HepG2 (cell line): ENCODE results near the gene SMIM22. TPM values are rescaled to one million over a fixed set of nuclear protein-coding genes. Genes with fewer than 3 reads are reported as not detected.

Source experiments
- ATAC-seq: fragments of 200-7000 bp; cut with Tn5 transposase; 3 replicates; pipeline ENCODE4 v1.9.1; 2020; ENCODE audit warnings: mild to moderate bottlenecking, moderate library complexity
- BruUV-seq: library from RNA; stranded (reverse); fragments of 400-500 nt; replicated peaks from 2 replicates; lab custom pipeline; 2021; lab: Mats Ljungman, UMichigan
- CTCF ChIA-PET: fragments of 300-600 bp; formaldehyde crosslinking; extraction: SDS; loops from one replicate; lab custom pipeline; 2021; ENCODE audit warnings: low total read pairs, inconsistent platforms, low intra/inter-chr PET ratio; lab: Yijun Ruan, JAX
- POLR2A ChIA-PET: fragments of 350-600 bp; sonication (Branson Sonifier 250); formaldehyde crosslinking; loops from one replicate; lab custom pipeline; 2020; ENCODE audit warnings: antibody characterized with exemption, inconsistent platforms; lab: Yijun Ruan, JAX
- DNase-seq: peaks from one replicate; pipeline ENCODE4 v3.0.0-alpha.2; 2015; ENCODE audit warnings: low spot score
- FAIRE-seq: peaks from 3 replicates; lab custom pipeline; 2011; peaks lifted over from hg19 to GRCh38; lab: Jason Lieb, UNC
- H2AFZ ChIP-seq: one replicate; pipeline ENCODE4 v1.6.1; 2011; ENCODE audit warnings: low read length, inconsistent platforms
- H3K27ac ChIP-seq: fragments of 300-600 bp; 3 replicates; pipeline ENCODE4 v1.8.0; 2011; ENCODE audit warnings: mixed run types, mild to moderate bottlenecking, mixed read lengths, low read length, inconsistent platforms; ENCODE audit not compliant: insufficient read depth; ENCODE audit errors: extremely low read length
- H3K27me3 ChIP-seq, 2 experiments: fragments of 200-600 bp in 1 of 2; 2 replicates in 1 of 2; 3 replicates in 1 of 2; pipeline versions ENCODE4 v1.6.0 to v1.8.0; 2011; ENCODE audit warnings: low read length in 2 of 2, mild to moderate bottlenecking in 2 of 2, moderate library complexity in 2 of 2, inconsistent platforms in 1 of 2; ENCODE audit not compliant: insufficient read depth in 2 of 2, control insufficient read depth in 1 of 2
- H3K36me3 ChIP-seq, 2 experiments: fragments of 200-600 bp in 1 of 2; replicated peaks in 1 of 2; 2 replicates in 1 of 2; 3 replicates in 1 of 2; pipeline versions ENCODE4 v1.5.1 to v1.8.0; 2011; ENCODE audit warnings: low read length in 2 of 2, inconsistent platforms in 1 of 2; ENCODE audit not compliant: insufficient read depth in 2 of 2, control insufficient read depth in 1 of 2
- H3K4me1 ChIP-seq: 2 replicates; pipeline ENCODE4 v1.5.1; 2012; ENCODE audit warnings: low read length, inconsistent platforms; ENCODE audit not compliant: insufficient read depth
- H3K4me2 ChIP-seq: 2 replicates; pipeline ENCODE4 v1.6.0; 2011; ENCODE audit warnings: low read depth, low read length, inconsistent platforms
- H3K4me3 ChIP-seq, 3 experiments: fragments of 200-600 bp in 1 of 3; sonication (generic), shearing (Covaris generic) in 1 of 3; replicated peaks in 1 of 3; 2 replicates each; pipeline ENCODE4 v1.5.1; 2011 to 2016; ENCODE audit warnings: low read length in 3 of 3, inconsistent platforms in 2 of 3, low read depth in 2 of 3, mild to moderate bottlenecking in 2 of 3, control low read depth in 1 of 3, mixed read lengths in 1 of 3; ENCODE audit not compliant: insufficient read depth in 1 of 3
- H3K79me2 ChIP-seq: one replicate; pipeline ENCODE4 v1.6.1; 2011; ENCODE audit warnings: low read length, inconsistent platforms; ENCODE audit not compliant: insufficient read depth
- H3K9ac ChIP-seq: 2 replicates; pipeline ENCODE4 v1.6.0; 2011; ENCODE audit warnings: mild to moderate bottlenecking, low read depth, low read length, inconsistent platforms; ENCODE audit not compliant: insufficient read depth
- H3K9me3 ChIP-seq: 2 replicates; pipeline ENCODE4 v1.5.1; 2012; ENCODE audit warnings: mild to moderate bottlenecking, low read length
- H4K20me1 ChIP-seq: 2 replicates; pipeline ENCODE4 v1.6.0; 2011; ENCODE audit warnings: inconsistent platforms, mild to moderate bottlenecking, low read length, moderate library complexity; ENCODE audit not compliant: insufficient read depth
- AHR ChIP-seq: IDR thresholded peaks from 2 replicates; pipeline ENCODE4 v1.6.1; 2018; ENCODE audit warnings: missing genetic modification reagents, missing compliant biosample characterization
- IRX3 ChIP-seq: sonication (generic); formaldehyde crosslinking; IDR thresholded peaks from 2 replicates; pipeline ENCODE4 v1.8.1; 2023; ENCODE audit warnings: mild to moderate bottlenecking, low read depth, missing genetic modification reagents, borderline replicate concordance
- MNT ChIP-seq: fragments of 450-650 bp; IDR thresholded peaks from 2 replicates; pipeline ENCODE4 v1.6.1; 2016
- MTA3 ChIP-seq: sonication (generic); formaldehyde crosslinking; IDR thresholded peaks from 2 replicates; pipeline ENCODE4 v1.4.0; 2020; ENCODE audit warnings: missing genetic modification reagents
- ZBTB49 ChIP-seq: sonication (generic); formaldehyde crosslinking; IDR thresholded peaks from 2 replicates; pipeline ENCODE4 v1.4.0; 2020; ENCODE audit warnings: missing genetic modification reagents, borderline replicate concordance
- ZNF672 ChIP-seq: sonication (generic); formaldehyde crosslinking; IDR thresholded peaks from 2 replicates; pipeline ENCODE4 v1.8.1; 2022; ENCODE audit warnings: missing genetic modification reagents
- ZNF703 ChIP-seq: sonication (generic); formaldehyde crosslinking; IDR thresholded peaks from 2 replicates; pipeline ENCODE4 v1.5.1; 2020; ENCODE audit warnings: missing genetic modification reagents, mild to moderate bottlenecking, moderate library complexity, borderline replicate concordance
- ZNF768 ChIP-seq: sonication (generic); formaldehyde crosslinking; IDR thresholded peaks from 2 replicates; pipeline ENCODE4 v1.4.0; 2020; ENCODE audit warnings: missing genetic modification reagents
- ZNF775 ChIP-seq: sonication (generic); formaldehyde crosslinking; IDR thresholded peaks from 2 replicates; pipeline ENCODE4 v1.4.0; 2020; ENCODE audit warnings: missing genetic modification reagents, mild to moderate bottlenecking, moderate library complexity, borderline replicate concordance
- WGBS: methylation state at CpG from one replicate; pipeline ENCODE4 v1.1.6; 2017; ENCODE audit warnings: low lambda C conversion rate; 5-methylcytosine and 5-hydroxymethylcytosine counted together
- in situ Hi-C: cut with HindIII; loops from 2 replicates; pipeline ENCODE4 v1.10.0; 2017; ENCODE audit warnings: low pct_unique_long_range_greater_than_20kb; ENCODE audit not compliant: extremely low pct_ligation_motif_present
- intact Hi-C: fragments of 100-400 bp; cut with micrococcal nuclease; formaldehyde crosslinking; loops from one replicate; pipeline ENCODE4 v1.10.0; 2022; ENCODE audit not compliant: unreplicated experiment
- polyA plus RNA-seq, 8 experiments: library from polyadenylated mRNA; depleted of rRNA in 3 of 8; stranded (reverse) in 7 of 8; unstranded in 1 of 8; fragments of >200 nt; fragmentation: Illumina TruSeq in 4 of 8; extraction: Trizol in 4 of 8; gene quantifications; 2 replicates each; pipeline versions ENCODE4 v1.2.1 to v1.2.3, GENCODE V29; 2011 to 2016; ENCODE audit warnings: low read depth in 4 of 8, missing spikeins in 1 of 8, mixed read lengths in 1 of 8; ENCODE audit not compliant: insufficient read depth in 1 of 8
- total RNA-seq, 5 experiments: library from RNA; depleted of rRNA; stranded (reverse); fragments of >200 nt; fragmentation: Illumina TruSeq; extraction: Trizol; gene quantifications; 2 replicates each; pipeline ENCODE4 v1.2.3, GENCODE V29; 2016; ENCODE audit warnings: low read depth in 1 of 5

The SMIM22 gene
- total and polyA plus RNA-seq, 2 of the 13 experiments (the other 11 are each of a cell fraction or from before 2014, with no cell fraction given): not detected

- CTCF ChIA-PET: no interaction called here
- Histone ChIP-seq H3K79me2 (no peaks in the 10 kb centered on the region), H3K27me3 (no peaks in the 10 kb centered on the region), H3K9me3 (no peaks in the 10 kb centered on the region), H3K4me1 (peaks cover 24% of the 10 kb centered on the region), H3K4me3 (no peak overlapping the region), H3K36me3 (peaks cover 0 to 12% of the 10 kb centered on the region in 2 experiments; a peak in 2 of 5 replicates), H3K9ac (no peak overlapping the region), H2AFZ (no peak overlapping the region), H3K27ac (no peak overlapping the region), H3K4me2 (no peak overlapping the region), H4K20me1 (no peaks in the 10 kb centered on the region)
- FAIRE-seq (no peak), DNase-seq (no peak), ATAC-seq (no peak)
- WGBS: 97% methylated on average over 11 of the region's 19 CpGs
- POLR2A ChIA-PET: interaction anchor here (1.0 to 3.7 kb wide), 2 partner anchors 10 to 65 kb away, joined by 3 to 17 read pairs; partner anchors contain the start of genes ANKS3, DNAAF8 and SEPTIN12
- intact Hi-C loops (no loop called here), in situ Hi-C loops (no loop called here)
- no TSS peak for BruUV-seq
- TF ChIP-seq ZNF768 (CRISPR knock-in tag) (peak; percentile 94), ZNF775 (CRISPR knock-in tag) (no peak), IRX3 (CRISPR knock-in tag) (no peak), ZNF672 (CRISPR knock-in tag) (no peak), ZBTB49 (CRISPR knock-in tag) (no peak), ZNF703 (no peak), MTA3 (CRISPR knock-in tag) (no peak), AHR (CRISPR knock-in tag) (no peak), MNT (peak; percentile 59; the same call in 1 of the 2 replicates)
Measured at GRCh38 chr16:4799171-4799855, 4.1 kb downstream of the SMIM22 start.
